ENCODE data around the gene STAC3.

STAC3 gene

DNA sequence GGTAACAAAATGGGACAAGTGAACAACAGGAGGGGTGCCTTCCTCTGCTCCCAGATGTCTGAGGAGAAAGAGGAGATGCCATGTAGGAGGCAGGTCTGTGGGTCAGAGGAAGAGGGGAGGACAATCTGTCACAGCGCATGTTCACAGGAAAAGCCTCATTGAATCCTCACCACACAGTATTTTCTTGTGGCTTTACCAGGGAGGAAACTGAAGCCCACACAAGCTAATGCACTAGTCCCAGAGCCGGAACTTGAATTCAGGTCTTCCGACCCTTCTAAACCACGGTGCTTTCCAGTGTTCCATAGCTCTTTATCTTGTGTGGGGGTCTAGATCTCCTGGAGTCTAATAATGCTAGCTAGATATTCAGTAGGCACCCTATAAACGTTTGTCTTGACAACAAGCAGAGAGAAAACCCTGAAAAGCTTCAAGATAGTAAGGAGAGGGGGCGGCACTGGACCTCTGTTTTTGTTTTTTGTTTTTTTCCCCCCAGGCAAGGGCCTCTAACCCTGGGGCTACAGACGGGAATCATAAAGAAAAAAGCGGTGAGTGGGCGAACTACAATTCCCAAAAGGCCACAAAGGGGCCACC is 21.8 kb downstream of the STAC3 start:
- Histone ChIP-seq H3K4me3 (peak overlapping the region; percentile 84), H3K27ac (peak overlapping the region; percentile 69), H3K9ac (ENCODE audit: insufficient read length) (peak overlapping the region; percentile 89), H3K9me3 (ENCODE audit: low read depth, low read length) (no peaks in the 10 kb centered on the region), H3K36me3 (ENCODE audit: insufficient read depth, low read length) (peaks cover 35% of the 10 kb centered on the region)
- no peak for DNase-seq (ENCODE audit: low read depth, low spot score)
- no peak for TF ChIP-seq FOXP2 (optimal IDR thresholded peaks at IDR 0.05; ENCODE audit: control extremely low read depth, extremely low read length, insufficient read depth)

DNA sequence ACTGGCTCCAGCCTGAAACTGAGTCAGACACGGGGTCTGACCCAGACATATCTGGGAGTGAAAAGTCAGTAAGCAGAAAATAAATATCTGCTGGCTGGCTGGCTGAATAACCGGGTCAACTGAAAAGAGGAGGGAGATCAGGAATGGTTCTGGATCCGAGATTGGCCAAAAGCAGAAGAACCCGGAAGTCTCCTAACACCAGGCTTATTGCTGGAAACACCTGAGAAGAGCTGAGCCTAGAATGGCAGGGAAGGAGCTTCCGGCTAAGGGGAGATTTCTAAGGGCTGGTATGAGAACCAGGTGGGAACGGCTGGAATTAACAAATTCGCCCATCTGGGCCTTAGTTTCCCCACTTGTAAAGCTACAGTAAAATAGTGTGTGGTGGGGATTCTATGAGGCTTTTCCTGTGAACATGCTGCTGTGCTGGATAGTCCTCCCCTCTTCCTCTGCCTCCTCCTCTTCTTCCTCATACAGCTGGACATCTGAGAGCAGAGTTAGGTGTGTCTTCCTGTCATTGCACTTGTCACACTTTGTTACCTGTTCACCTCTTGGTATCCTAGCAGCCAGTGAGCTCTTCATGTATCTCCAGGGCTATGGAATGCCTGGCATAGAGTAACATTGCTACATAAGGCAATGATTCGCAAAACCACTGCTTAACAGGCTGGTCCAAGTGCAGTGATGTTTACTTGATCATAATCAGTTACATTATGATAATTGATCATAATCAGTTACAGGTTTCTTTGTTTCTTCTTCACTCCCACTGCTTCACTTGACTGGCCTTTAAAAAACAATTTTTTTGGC is 23.5 kb downstream of the STAC3 start:
- H3K36me3 ChIP-seq (ENCODE audit: insufficient read depth, low read length), result peaks cover 19% of the 10 kb centered on the region
- H3K9me3 ChIP-seq (ENCODE audit: low read depth, low read length), result no peaks in the 10 kb centered on the region
- H3K4me3 ChIP-seq, result no peak overlapping the region
- no peak overlapping the region for H3K27ac ChIP-seq
- no peak for DNase-seq (ENCODE audit: low read depth, low spot score)
- no peak for TF ChIP-seq FOXP2 (optimal IDR thresholded peaks at IDR 0.05; ENCODE audit: control extremely low read depth, extremely low read length, insufficient read depth)
- TF ChIP-seq POLR2AphosphoS5 (IDR thresholded peaks at IDR 0.05; ENCODE audit: borderline replicate concordance, low read depth, low read length), result no peak
- TF ChIP-seq EZH2 (IDR thresholded peaks at IDR 0.05), result no peak
- H3K9ac ChIP-seq (ENCODE audit: insufficient read length), result no peak overlapping the region

DNA sequence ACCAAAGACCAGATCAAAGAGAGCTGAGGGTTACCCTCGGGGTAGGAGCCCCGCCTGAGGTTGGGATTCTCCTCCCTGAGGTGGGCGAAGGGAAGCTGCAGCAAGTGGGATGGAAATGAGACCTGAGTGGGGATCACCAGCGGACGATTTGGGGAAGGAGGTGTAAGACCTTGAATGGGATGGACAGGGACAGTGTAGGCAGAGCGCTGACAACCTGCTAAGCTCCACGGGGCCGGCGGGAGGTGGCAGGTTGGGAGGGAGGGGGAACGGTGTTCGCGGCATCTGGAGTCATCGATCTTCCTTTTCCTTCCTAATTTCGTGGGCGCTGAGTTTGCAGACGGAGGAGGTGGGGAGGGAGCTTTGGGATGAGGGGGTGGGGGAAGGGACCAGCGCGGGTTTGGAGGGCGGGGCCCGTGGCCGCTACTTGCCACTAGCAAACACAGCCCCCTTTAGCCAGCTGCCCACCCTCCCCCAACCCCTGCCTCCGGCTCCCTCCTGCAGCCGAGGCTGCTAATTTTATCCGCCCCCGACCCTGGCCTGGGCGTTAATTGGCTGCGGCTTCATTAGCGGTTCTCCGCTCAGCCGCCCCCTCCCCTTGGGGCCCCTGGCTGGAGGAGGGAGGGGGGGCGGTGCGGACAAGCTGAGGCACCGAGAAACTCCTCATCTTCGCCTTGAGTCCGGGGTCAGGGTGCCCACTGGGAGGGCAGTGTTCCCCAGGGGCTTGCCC is 24.2 kb downstream of the STAC3 start:
- no peak overlapping the region for H3K4me3 ChIP-seq

DNA sequence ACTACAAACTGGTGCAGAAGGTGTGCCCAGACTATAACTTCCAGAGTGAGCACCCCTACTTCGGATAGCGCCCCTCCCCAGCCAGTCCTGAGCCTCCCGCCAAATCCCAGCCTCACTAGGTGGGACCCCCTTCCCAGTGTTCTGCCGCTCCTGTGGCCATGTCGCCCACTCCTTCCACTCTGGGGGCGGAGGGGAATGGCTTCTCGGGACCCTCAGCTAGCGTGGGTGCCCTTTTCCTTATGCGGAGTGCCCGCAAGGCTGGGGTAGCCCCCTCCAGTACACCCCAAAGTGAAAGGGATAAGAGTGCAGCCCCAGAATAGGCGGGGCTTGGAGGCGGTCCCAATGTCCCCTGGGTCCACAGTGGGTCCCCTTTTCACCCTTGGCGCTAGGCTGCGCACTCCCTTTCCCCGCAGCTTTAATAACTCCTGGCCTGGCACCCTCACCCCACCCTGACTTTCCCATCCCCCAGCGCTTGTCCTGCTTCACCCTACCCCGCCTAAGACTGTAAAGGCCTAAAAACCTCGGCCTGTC is 25.2 kb downstream of the STAC3 start:
- TF ChIP-seq EZH2 (IDR thresholded peaks at IDR 0.05) (no peak), FOXP2 (optimal IDR thresholded peaks at IDR 0.05; ENCODE audit: control extremely low read depth, extremely low read length, insufficient read depth) (no peak), POLR2AphosphoS5 (IDR thresholded peaks at IDR 0.05; ENCODE audit: borderline replicate concordance, low read depth, low read length) (no peak)
- no peak overlapping the region for H3K4me3 ChIP-seq
- H3K36me3 ChIP-seq (ENCODE audit: insufficient read depth, low read length), result peaks cover 1% of the 10 kb centered on the region; the same call in 1 of the 2 replicates
- no peaks in the 10 kb centered on the region for H3K9me3 ChIP-seq (ENCODE audit: low read depth, low read length)
- no peak overlapping the region for H3K27ac ChIP-seq
- no peak for DNase-seq (ENCODE audit: low read depth, low spot score)
- H3K9ac ChIP-seq (ENCODE audit: insufficient read length), result no peak overlapping the region

More for the DNA sequence above, 24.2 kb downstream of the STAC3 start:
- no peak for DNase-seq (ENCODE audit: low read depth, low spot score)
- Histone ChIP-seq H3K27ac (0 out of 2 replicates have a peak overlapping the region, but pooled peaks have one; percentile 31), H3K9ac (ENCODE audit: insufficient read length) (no peak overlapping the region), H3K9me3 (ENCODE audit: low read depth, low read length) (no peaks in the 10 kb centered on the region), H3K36me3 (ENCODE audit: insufficient read depth, low read length) (peaks cover 11% of the 10 kb centered on the region)
- TF ChIP-seq POLR2AphosphoS5 (IDR thresholded peaks at IDR 0.05; ENCODE audit: borderline replicate concordance, low read depth, low read length), result no peak
- no peak for TF ChIP-seq FOXP2 (optimal IDR thresholded peaks at IDR 0.05; ENCODE audit: control extremely low read depth, extremely low read length, insufficient read depth)
- TF ChIP-seq EZH2 (IDR thresholded peaks at IDR 0.05), result no peak

DNA sequence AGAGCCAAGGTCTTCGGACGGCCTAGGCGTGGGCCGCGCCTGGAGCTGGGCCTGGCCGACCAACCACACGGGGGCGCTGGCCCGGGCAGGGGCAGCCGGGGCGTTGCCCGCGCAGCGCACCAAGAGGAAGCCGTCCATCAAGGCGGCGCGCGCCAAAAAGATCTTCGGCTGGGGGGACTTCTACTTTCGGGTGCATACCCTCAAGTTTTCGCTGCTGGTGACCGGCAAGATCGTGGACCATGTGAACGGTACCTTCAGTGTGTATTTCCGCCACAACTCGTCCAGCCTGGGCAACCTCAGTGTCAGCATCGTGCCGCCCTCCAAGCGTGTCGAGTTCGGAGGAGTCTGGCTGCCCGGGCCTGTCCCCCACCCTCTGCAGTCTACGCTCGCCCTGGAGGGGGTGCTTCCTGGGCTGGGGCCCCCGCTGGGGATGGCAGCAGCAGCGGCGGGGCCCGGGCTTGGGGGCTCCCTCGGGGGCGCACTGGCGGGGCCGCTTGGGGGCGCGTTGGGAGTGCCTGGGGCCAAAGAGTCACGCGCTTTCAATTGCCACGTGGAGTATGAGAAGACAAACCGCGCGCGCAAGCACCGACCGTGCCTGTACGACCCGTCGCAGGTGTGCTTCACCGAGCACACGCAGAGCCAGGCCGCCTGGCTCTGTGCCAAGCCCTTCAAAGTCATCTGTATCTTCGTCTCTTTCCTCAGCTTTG is 25.9 kb downstream of the STAC3 start:
- no peak for TF ChIP-seq POLR2AphosphoS5 (IDR thresholded peaks at IDR 0.05; ENCODE audit: borderline replicate concordance, low read depth, low read length)
- TF ChIP-seq FOXP2 (optimal IDR thresholded peaks at IDR 0.05; ENCODE audit: control extremely low read depth, extremely low read length, insufficient read depth), result no peak
- no peak for TF ChIP-seq EZH2 (IDR thresholded peaks at IDR 0.05)
- Histone ChIP-seq H3K36me3 (ENCODE audit: insufficient read depth, low read length) (no peaks in the 10 kb centered on the region), H3K9me3 (ENCODE audit: low read depth, low read length) (no peaks in the 10 kb centered on the region), H3K9ac (ENCODE audit: insufficient read length) (no peak overlapping the region), H3K4me3 (no peak overlapping the region), H3K27ac (no peak overlapping the region)
- DNase-seq (ENCODE audit: low read depth, low spot score), result no peak

DNA sequence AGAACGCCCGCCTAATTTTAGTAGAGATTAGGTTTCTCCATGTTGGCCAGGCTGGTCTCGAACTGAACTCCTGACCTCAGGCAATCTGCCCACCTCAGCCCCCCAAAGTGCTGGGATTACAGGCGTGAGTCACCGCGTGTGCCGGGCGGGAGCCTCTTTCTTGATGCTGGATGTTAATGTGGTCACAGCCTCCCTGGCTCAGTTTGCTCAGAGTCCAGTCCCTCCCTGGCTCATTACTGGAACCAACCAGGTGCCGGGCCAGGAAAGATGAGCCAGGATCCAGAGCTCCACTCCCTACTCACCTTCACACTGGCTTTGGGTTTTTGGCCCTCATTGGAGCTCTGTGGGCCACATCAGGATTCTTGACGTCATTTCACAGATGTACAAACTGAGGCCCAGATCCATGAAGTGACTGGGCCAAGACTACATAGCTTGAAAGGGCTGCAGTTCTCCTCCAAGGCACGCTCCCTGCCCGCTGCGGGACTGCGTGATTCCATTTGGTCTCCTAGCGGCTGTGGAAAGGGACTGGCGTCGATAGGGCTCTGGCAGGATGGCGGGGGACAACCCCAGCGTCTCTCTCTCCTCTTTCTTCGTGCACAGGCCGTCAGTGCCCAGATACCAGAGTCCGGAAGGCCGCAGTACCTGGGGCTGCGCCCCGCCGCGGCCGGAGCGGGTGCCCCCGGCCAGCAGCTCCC is 26.6 kb downstream of the STAC3 start:
- no peaks in the 10 kb centered on the region for H3K9me3 ChIP-seq (ENCODE audit: low read depth, low read length)
- no peak overlapping the region for H3K9ac ChIP-seq (ENCODE audit: insufficient read length)
- TF ChIP-seq FOXP2 (optimal IDR thresholded peaks at IDR 0.05; ENCODE audit: control extremely low read depth, extremely low read length, insufficient read depth) (no peak), EZH2 (IDR thresholded peaks at IDR 0.05) (no peak), POLR2AphosphoS5 (IDR thresholded peaks at IDR 0.05; ENCODE audit: borderline replicate concordance, low read depth, low read length) (no peak)
- no peak for DNase-seq (ENCODE audit: low read depth, low spot score)
- no peaks in the 10 kb centered on the region for H3K36me3 ChIP-seq (ENCODE audit: insufficient read depth, low read length)
- no peak overlapping the region for H3K27ac ChIP-seq
- no peak overlapping the region for H3K4me3 ChIP-seq

Measured in SK-N-MC (cell line).